GM12892 (cell line): Measurements from ENCODE around the gene TENM4.

ENCODE experiments used
- DNase-seq: peaks from one replicate; pipeline ENCODE4 v3.0.0; 2011; ENCODE audit not compliant: insufficient read length
- FAIRE-seq: peaks from 2 replicates; lab custom pipeline; 2011; peaks lifted over from hg19 to GRCh38; lab: Jason Lieb, UNC
- POLR2A ChIP-seq: IDR thresholded peaks from 2 replicates; pipeline ENCODE4 v1.6.1; 2011; ENCODE audit warnings: low read depth, low read length, control low read depth
- POLR2AphosphoS5 ChIP-seq: IDR thresholded peaks from 2 replicates; pipeline ENCODE4 v1.6.1; 2011; ENCODE audit warnings: low read depth, low read length, control low read depth
- TAF1 ChIP-seq: IDR thresholded peaks from 2 replicates; pipeline ENCODE4 v1.6.1; 2011; ENCODE audit warnings: low read depth, mild to moderate bottlenecking, control low read depth, low read length, borderline replicate concordance

Gene TENM4

DNA sequence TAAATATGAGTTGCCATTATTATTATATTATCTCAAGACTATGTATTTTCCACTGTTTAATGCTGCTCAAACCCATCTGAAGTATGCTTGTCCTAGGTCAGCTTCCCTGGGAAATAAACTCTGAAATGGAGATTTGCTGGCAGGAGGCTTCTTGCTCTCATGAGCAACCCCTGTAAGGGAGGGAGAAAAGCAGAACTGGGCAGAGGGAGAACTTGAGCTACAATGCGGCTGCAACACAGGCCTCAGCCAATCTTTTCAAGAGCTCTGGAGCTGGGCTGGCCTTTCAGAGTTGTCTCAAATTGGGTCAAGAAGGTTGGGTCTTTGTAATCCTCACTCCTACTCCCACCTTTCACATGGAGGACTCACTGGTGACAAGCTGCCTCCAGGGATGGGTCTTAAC is 412.6 kb downstream of the TENM4 start:
- no peak for FAIRE-seq
- TF ChIP-seq POLR2AphosphoS5 (no peak), TAF1 (no peak), POLR2A (no peak)
- no peak for DNase-seq

GRCh38 chr11:79026803-79027445 is 413.9 kb downstream of the TENM4 start:
- DNase-seq: no peak
- TF ChIP-seq POLR2AphosphoS5 (no peak), TAF1 (no peak), POLR2A (no peak)
- peak; percentile 81 for FAIRE-seq

GRCh38 chr11:79025622-79026021 is 415.2 kb downstream of the TENM4 start:
- DNase-seq: no peak
- FAIRE-seq: peak; percentile 70
- TF ChIP-seq POLR2A (no peak), POLR2AphosphoS5 (no peak), TAF1 (no peak)

- TF ChIP-seq POLR2AphosphoS5: no peak
- no peak for TF ChIP-seq TAF1
- no peak for TF ChIP-seq POLR2A
- no peak for DNase-seq
- FAIRE-seq: no peak
These were observed 415.7 kb downstream of the TENM4 start for GRCh38 chr11:79025097-79025496.

DNA sequence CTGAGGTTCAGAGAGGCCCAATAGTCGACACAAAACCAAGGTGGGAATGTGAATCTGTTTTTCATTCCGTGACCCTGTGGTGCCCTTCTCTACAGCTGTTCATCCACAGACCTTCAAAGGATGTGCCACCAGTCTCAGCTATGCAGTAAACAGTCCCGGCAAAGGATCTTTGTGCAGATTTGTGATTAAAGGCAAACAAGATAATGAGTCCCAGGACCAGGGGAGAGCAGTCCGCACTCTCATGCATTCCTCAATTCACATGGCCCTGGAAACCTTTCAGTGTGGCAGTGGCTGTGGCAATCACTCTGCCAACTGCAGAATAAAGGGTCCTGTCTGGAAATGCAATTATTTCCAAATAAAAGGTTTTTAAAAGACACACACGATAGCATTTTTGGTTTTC is 418.6 kb downstream of the TENM4 start:
- DNase-seq: no peak
- no peak for TF ChIP-seq POLR2A
- no peak for TF ChIP-seq POLR2AphosphoS5
- no peak for TF ChIP-seq TAF1

DNA sequence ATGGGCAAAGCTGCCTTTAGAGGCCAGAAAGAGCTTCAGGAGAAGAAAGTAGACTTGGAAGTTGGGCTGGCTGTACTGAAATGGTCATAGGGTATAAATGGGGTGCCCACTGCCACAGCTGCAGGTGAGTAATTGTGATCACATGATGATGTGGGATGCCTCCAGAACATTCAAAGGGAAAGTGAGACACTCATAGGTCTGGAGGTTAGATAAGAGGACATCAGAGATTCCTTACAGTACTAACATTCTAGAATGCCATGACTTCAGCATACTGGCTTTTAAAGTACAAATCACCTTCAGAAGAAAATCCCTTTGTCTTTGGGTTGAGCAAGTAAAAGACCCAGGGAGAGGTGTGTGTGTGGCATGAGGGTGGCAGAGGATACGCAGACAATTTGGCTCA is 419.2 kb downstream of the TENM4 start:
- DNase-seq (no peak), FAIRE-seq (no peak)
- TF ChIP-seq POLR2A: no peak
- TF ChIP-seq TAF1: no peak
- no peak for TF ChIP-seq POLR2AphosphoS5

More for the DNA sequence above, 418.6 kb downstream of the TENM4 start:
- FAIRE-seq: no peak

- TF ChIP-seq TAF1: no peak
- TF ChIP-seq POLR2AphosphoS5: no peak
- TF ChIP-seq POLR2A: no peak
- FAIRE-seq (no peak), DNase-seq (no peak)
These were observed 420.9 kb downstream of the TENM4 start for GRCh38 chr11:79019975-79020374.

GRCh38 chr11:79019277-79019676 is 421.6 kb downstream of the TENM4 start:
- no peak for FAIRE-seq
- DNase-seq: no peak
- TF ChIP-seq TAF1 (no peak), POLR2AphosphoS5 (no peak), POLR2A (no peak)

DNA sequence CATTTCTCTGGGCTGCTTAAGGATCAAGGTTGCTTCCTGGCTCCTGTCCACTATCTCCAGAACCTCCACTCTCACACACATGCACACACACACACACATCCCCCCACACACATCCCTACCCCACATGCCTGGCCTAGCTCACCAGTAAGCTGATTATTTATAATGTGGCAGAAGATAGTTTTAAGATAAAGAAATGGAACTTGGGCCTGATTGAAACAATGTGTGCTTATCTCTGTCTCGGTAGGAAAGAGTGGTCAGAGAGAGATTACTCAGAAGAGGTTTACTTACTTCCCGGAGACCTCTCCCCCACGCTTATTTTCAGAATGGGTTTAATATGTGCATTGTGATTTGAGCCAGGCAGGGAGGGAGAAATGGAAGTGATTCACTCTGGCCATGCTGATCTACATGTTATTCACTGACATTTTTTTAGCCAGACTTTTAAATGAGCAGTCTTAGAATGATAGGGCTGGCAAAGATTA is 422.4 kb downstream of the TENM4 start:
- TF ChIP-seq POLR2A: no peak
- TF ChIP-seq TAF1: no peak
- TF ChIP-seq POLR2AphosphoS5: no peak
- DNase-seq: no peak
- no peak for FAIRE-seq

GRCh38 chr11:79017811-79018210 is 423.0 kb downstream of the TENM4 start:
- FAIRE-seq: no peak
- no peak for DNase-seq
- no peak for TF ChIP-seq POLR2A
- TF ChIP-seq POLR2AphosphoS5: no peak
- no peak for TF ChIP-seq TAF1

GRCh38 chr11:79013509-79013908 is 427.3 kb downstream of the TENM4 start:
- no peak for DNase-seq
- no peak for TF ChIP-seq POLR2AphosphoS5
- TF ChIP-seq TAF1: no peak
- TF ChIP-seq POLR2A: no peak
- FAIRE-seq: no peak

DNA sequence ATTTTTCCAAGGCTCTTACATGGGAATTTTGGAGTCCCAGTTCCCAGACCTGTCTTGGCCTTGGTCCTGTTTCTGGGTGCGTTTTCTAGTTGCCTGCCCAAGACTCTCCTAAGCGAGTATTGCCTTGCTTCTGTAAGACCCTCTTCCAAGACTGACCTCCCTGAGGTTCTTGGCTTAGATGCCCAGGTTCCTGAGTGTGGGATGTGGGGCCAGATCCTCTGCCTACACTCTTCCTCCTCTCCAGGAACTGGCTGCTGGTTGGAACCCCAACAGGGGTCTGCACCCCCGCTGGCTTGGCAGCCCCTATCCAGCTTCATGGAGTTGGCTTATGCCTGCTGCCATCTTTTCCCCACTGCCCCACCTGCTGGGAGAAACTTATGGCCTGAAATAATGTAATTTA is 429.5 kb downstream of the TENM4 start:
- no peak for FAIRE-seq
- no peak for DNase-seq
- TF ChIP-seq TAF1 (no peak), POLR2AphosphoS5 (no peak), POLR2A (no peak)

DNA sequence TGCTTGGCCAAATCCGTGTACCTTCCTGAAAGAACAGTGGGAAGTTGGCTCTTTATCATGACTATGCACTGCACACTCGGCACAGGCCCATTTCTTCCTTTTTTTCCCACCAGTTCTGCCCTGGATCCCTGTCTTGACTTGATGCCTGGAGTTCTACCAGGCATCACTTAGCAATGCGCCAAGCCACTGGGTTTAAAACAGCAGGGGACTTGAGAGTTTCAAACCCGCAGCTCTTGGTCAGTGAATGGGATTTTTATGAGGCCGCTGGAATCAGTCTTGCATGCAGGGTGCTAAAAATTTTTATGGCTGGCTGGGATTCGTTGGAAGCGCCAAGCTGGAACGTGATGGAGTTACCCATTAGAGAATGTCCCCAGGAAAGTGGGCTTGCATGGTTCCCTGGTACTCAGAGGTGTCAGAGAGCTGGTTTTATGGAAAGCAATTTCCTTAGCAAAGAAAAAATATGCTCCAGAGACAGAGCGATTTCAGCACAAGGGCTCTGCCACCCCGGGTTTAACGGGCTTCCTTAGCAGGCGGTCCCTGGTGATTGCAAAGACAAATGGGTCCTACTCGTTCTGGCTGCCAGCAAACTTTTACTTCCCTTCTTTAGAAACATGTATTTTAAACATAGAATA is 432.9 kb downstream of the TENM4 start:
- FAIRE-seq: no peak
- TF ChIP-seq POLR2A (no peak), TAF1 (no peak), POLR2AphosphoS5 (no peak)
- DNase-seq: no peak
